Measurements from ENCODE around the gene NFE2.
"Not testable (repeated sequence)": the region's sequence is repeated elsewhere in the genome, so short reads cannot be mapped to it uniquely, and the experiment has no call there.

NFE2 gene

GRCh38 chr12:54304187-54304810 is 3.5 kb upstream of the NFE2 start:
- no peak for DNase-seq

GRCh38 chr12:54303640-54304039 is 2.8 kb upstream of the NFE2 start:
- no peak for DNase-seq

- DNase-seq: no peak
Observed at GRCh38 chr12:54301428-54302048, 723 bp upstream of the NFE2 start.

GRCh38 chr12:54300225-54300731 is 537 bp downstream of the NFE2 start:
- no peak for DNase-seq

- DNase-seq: no peak
Observed at GRCh38 chr12:54299515-54300224, 1.1 kb downstream of the NFE2 start.

GRCh38 chr12:54298904-54299303 is 1.9 kb downstream of the NFE2 start:
- DNase-seq: no peak

GRCh38 chr12:54296393-54297099 is 4.3 kb downstream of the NFE2 start:
- no peak for DNase-seq

GRCh38 chr12:54294953-54295566 is 5.8 kb downstream of the NFE2 start:
- no peak for DNase-seq

- DNase-seq: peak; percentile 60
Observed at GRCh38 chr12:54294152-54294952, 6.5 kb downstream of the NFE2 start.

- no peak for DNase-seq
Observed at GRCh38 chr12:54292931-54293241, 7.9 kb downstream of the NFE2 start.

GRCh38 chr12:54292083-54292930 is 8.5 kb downstream of the NFE2 start:
- no peak for DNase-seq

- no peak for DNase-seq
Observed at GRCh38 chr12:54287261-54288157, 13.3 kb downstream of the NFE2 start.

- no peak for DNase-seq
Observed at GRCh38 chr12:54286042-54287030, 14.5 kb downstream of the NFE2 start.

- DNase-seq: no peak
Observed at GRCh38 chr12:54285150-54286041, 15.4 kb downstream of the NFE2 start.

- DNase-seq: not testable (repeated sequence)
Observed at GRCh38 chr12:54284070-54284780, 16.6 kb downstream of the NFE2 start.

- no peak for DNase-seq
Observed at GRCh38 chr12:54282949-54283593, 17.7 kb downstream of the NFE2 start.

- DNase-seq: not testable (repeated sequence)
Observed at GRCh38 chr12:54281694-54282093, 19.1 kb downstream of the NFE2 start.
